ENCODE measurements around the gene RELN. TPM values are rescaled to one million over a fixed set of nuclear protein-coding genes. Genes with fewer than 3 reads are reported as not detected.
A peak's percentile ranks its signal among the peaks of the same experiment; 100 is the strongest.

RELN gene
- total RNA-seq, 1 donor from 2014 or later: not detected

GRCh38 chr7:103649052-103649451 is 340.4 kb downstream of the RELN start:
- FAIRE-seq (no peak), DNase-seq (ENCODE audit: low read depth) (no peak)
- no peaks in the 10 kb centered on the region for H3K27me3 ChIP-seq (ENCODE audit: control insufficient read depth, insufficient read depth, low read length)
- no peaks in the 10 kb centered on the region for H3K36me3 ChIP-seq (ENCODE audit: control insufficient read depth, insufficient read depth, low read length)
- no peak overlapping the region for H3K4me3 ChIP-seq (ENCODE audit: low read depth, low read length)
- TF ChIP-seq CTCF (IDR thresholded peaks at IDR 0.05; ENCODE audit: insufficient read depth, low read length, severe bottlenecking): no peak

GRCh38 chr7:103648135-103648534 is 341.3 kb downstream of the RELN start:
- no peak for FAIRE-seq

GRCh38 chr7:103644319-103644718 is 345.1 kb downstream of the RELN start:
- FAIRE-seq: no peak
- no peak for TF ChIP-seq CTCF (IDR thresholded peaks at IDR 0.05; ENCODE audit: insufficient read depth, low read length, severe bottlenecking)

More at GRCh38 chr7:103648135-103648534, 341.3 kb downstream of the RELN start:
- Histone ChIP-seq H3K4me3 (ENCODE audit: low read depth, low read length) (no peak overlapping the region), H3K36me3 (ENCODE audit: control insufficient read depth, insufficient read depth, low read length) (no peaks in the 10 kb centered on the region), H3K27me3 (ENCODE audit: control insufficient read depth, insufficient read depth, low read length) (no peaks in the 10 kb centered on the region)
- TF ChIP-seq CTCF (IDR thresholded peaks at IDR 0.05; ENCODE audit: insufficient read depth, low read length, severe bottlenecking): no peak
- no peak for DNase-seq (ENCODE audit: low read depth)

GRCh38 chr7:103640031-103640779 is 349.3 kb downstream of the RELN start:
- Histone ChIP-seq H3K4me3 (ENCODE audit: low read depth, low read length) (no peak overlapping the region), H3K27me3 (ENCODE audit: control insufficient read depth, insufficient read depth, low read length) (no peaks in the 10 kb centered on the region), H3K36me3 (ENCODE audit: control insufficient read depth, insufficient read depth, low read length) (no peaks in the 10 kb centered on the region)
- FAIRE-seq (no peak), DNase-seq (ENCODE audit: low read depth) (peak; percentile 74)
- TF ChIP-seq CTCF (IDR thresholded peaks at IDR 0.05; ENCODE audit: insufficient read depth, low read length, severe bottlenecking): no peak

More at GRCh38 chr7:103644319-103644718, 345.1 kb downstream of the RELN start:
- Histone ChIP-seq H3K27me3 (ENCODE audit: control insufficient read depth, insufficient read depth, low read length) (no peaks in the 10 kb centered on the region), H3K36me3 (ENCODE audit: control insufficient read depth, insufficient read depth, low read length) (no peaks in the 10 kb centered on the region), H3K4me3 (ENCODE audit: low read depth, low read length) (no peak overlapping the region)
- DNase-seq (ENCODE audit: low read depth): no peak

GRCh38 chr7:103637726-103638125 is 351.7 kb downstream of the RELN start:
- Histone ChIP-seq H3K27me3 (ENCODE audit: control insufficient read depth, insufficient read depth, low read length) (no peaks in the 10 kb centered on the region), H3K4me3 (ENCODE audit: low read depth, low read length) (no peak overlapping the region), H3K36me3 (ENCODE audit: control insufficient read depth, insufficient read depth, low read length) (no peaks in the 10 kb centered on the region)
- FAIRE-seq: no peak
- peak; percentile 73 for DNase-seq (ENCODE audit: low read depth)
- no peak for TF ChIP-seq CTCF (IDR thresholded peaks at IDR 0.05; ENCODE audit: insufficient read depth, low read length, severe bottlenecking)

- no peaks in the 10 kb centered on the region for H3K36me3 ChIP-seq (ENCODE audit: control insufficient read depth, insufficient read depth, low read length)
- H3K27me3 ChIP-seq (ENCODE audit: control insufficient read depth, insufficient read depth, low read length): no peaks in the 10 kb centered on the region
- TF ChIP-seq CTCF (IDR thresholded peaks at IDR 0.05; ENCODE audit: insufficient read depth, low read length, severe bottlenecking): no peak
- H3K4me3 ChIP-seq (ENCODE audit: low read depth, low read length): no peak overlapping the region
- peak; percentile 96 for DNase-seq (ENCODE audit: low read depth)
- no peak for FAIRE-seq
These were observed 352.4 kb downstream of the RELN start for GRCh38 chr7:103637094-103637493.
